GM13977 (cell line): ENCODE results near the gene CLPTM1L.

Source experiments
- DNase-seq: peaks from one replicate; pipeline ENCODE4 v3.0.0; 2012; ENCODE audit warnings: low spot score
- CTCF ChIP-seq: IDR thresholded peaks from 2 replicates; pipeline ENCODE4 v1.5.1; 2012; ENCODE audit warnings: mild to moderate bottlenecking, control low read depth; ENCODE audit not compliant: insufficient read depth; ENCODE audit errors: extremely low read depth, missing control alignments
- in situ Hi-C: fragments of 300-500 bp; cut with MboI; formaldehyde crosslinking; loops from one replicate; pipeline ENCODE4 v1.12.0; 2022; ENCODE audit warnings: low sequenced_read_pairs, low pct_unique_long_range_greater_than_20kb, mixed read lengths, inconsistent platforms; ENCODE audit not compliant: unreplicated experiment

The CLPTM1L gene

GRCh38 chr5:1316588-1317340, 28.1 kb downstream of the CLPTM1L start:
- in situ Hi-C loops: no loop called here
- DNase-seq: no peak
- TF ChIP-seq CTCF: no peak

- in situ Hi-C loops: no loop called here
- TF ChIP-seq CTCF: no peak
- DNase-seq: peak; percentile 88
These were observed 29.0 kb downstream of the CLPTM1L start for GRCh38 chr5:1315709-1316587.

GRCh38 chr5:1315018-1315708, 29.7 kb downstream of the CLPTM1L start:
- TF ChIP-seq CTCF: no peak
- no peak for DNase-seq
- in situ Hi-C loops: no loop called here

GRCh38 chr5:1314564-1314982, 30.3 kb downstream of the CLPTM1L start:
- in situ Hi-C loops: no loop called here
- no peak for DNase-seq
- no peak for TF ChIP-seq CTCF

GRCh38 chr5:1312993-1313833, 31.7 kb downstream of the CLPTM1L start:
- TF ChIP-seq CTCF: no peak
- in situ Hi-C loops: no loop called here
- peak; percentile 69 for DNase-seq

- TF ChIP-seq CTCF: no peak
- in situ Hi-C loops: no loop called here
- DNase-seq: no peak
These were observed 32.7 kb downstream of the CLPTM1L start for GRCh38 chr5:1312206-1312605.
